ENCODE data around the gene AXDND1. TPM values are rescaled to one million over a fixed set of nuclear protein-coding genes. Genes with fewer than 3 reads are reported as not detected.
"Not testable (repeated sequence)": the region's sequence is repeated elsewhere in the genome, so short reads cannot be mapped to it uniquely, and the experiment has no call there.

AXDND1 gene
- total RNA-seq, 1 donor from 2014 or later = not detected

GRCh38 chr1:179424610-179425009 is 58.8 kb downstream of the AXDND1 start:
- DNase-seq (ENCODE audit: low read depth) = no peak
- no peak for TF ChIP-seq CTCF (IDR thresholded peaks at IDR 0.05; ENCODE audit: insufficient read depth, low read length, severe bottlenecking)
- Histone ChIP-seq H3K27me3 (ENCODE audit: control insufficient read depth, insufficient read depth, low read length) (no peaks in the 10 kb centered on the region), H3K36me3 (ENCODE audit: control insufficient read depth, insufficient read depth, low read length) (no peaks in the 10 kb centered on the region), H3K4me3 (ENCODE audit: low read depth, low read length) (no peak overlapping the region)
- FAIRE-seq = no peak

- Histone ChIP-seq H3K36me3 (ENCODE audit: control insufficient read depth, insufficient read depth, low read length) (no peaks in the 10 kb centered on the region), H3K27me3 (ENCODE audit: control insufficient read depth, insufficient read depth, low read length) (no peaks in the 10 kb centered on the region), H3K4me3 (ENCODE audit: low read depth, low read length) (no peak overlapping the region)
- no peak for FAIRE-seq
- TF ChIP-seq CTCF (IDR thresholded peaks at IDR 0.05; ENCODE audit: insufficient read depth, low read length, severe bottlenecking) = no peak
- DNase-seq (ENCODE audit: low read depth) = no peak
These were observed 59.4 kb downstream of the AXDND1 start for GRCh38 chr1:179425186-179425585.

- no peaks in the 10 kb centered on the region for H3K27me3 ChIP-seq (ENCODE audit: control insufficient read depth, insufficient read depth, low read length)
- no peak for TF ChIP-seq CTCF (IDR thresholded peaks at IDR 0.05; ENCODE audit: insufficient read depth, low read length, severe bottlenecking)
- DNase-seq (ENCODE audit: low read depth) = no peak
- H3K4me3 ChIP-seq (ENCODE audit: low read depth, low read length) = no peak overlapping the region
- FAIRE-seq = no peak
- H3K36me3 ChIP-seq (ENCODE audit: control insufficient read depth, insufficient read depth, low read length) = no peaks in the 10 kb centered on the region
These were observed 71.4 kb downstream of the AXDND1 start for GRCh38 chr1:179437171-179437570.

GRCh38 chr1:179439646-179440045 is 73.9 kb downstream of the AXDND1 start:
- H3K27me3 ChIP-seq (ENCODE audit: control insufficient read depth, insufficient read depth, low read length); H3K4me3 ChIP-seq (ENCODE audit: low read depth, low read length); H3K36me3 ChIP-seq (ENCODE audit: control insufficient read depth, insufficient read depth, low read length); DNase-seq (ENCODE audit: low read depth); FAIRE-seq: not testable (repeated sequence)

GRCh38 chr1:179440301-179440700 is 74.5 kb downstream of the AXDND1 start:
- not testable (repeated sequence) for DNase-seq (ENCODE audit: low read depth); FAIRE-seq; H3K4me3 ChIP-seq (ENCODE audit: low read depth, low read length)

GRCh38 chr1:179440971-179441370 is 75.2 kb downstream of the AXDND1 start:
- DNase-seq (ENCODE audit: low read depth) (no peak), FAIRE-seq (no peak)
- Histone ChIP-seq H3K27me3 (ENCODE audit: control insufficient read depth, insufficient read depth, low read length) (no peaks in the 10 kb centered on the region), H3K36me3 (ENCODE audit: control insufficient read depth, insufficient read depth, low read length) (no peaks in the 10 kb centered on the region), H3K4me3 (ENCODE audit: low read depth, low read length) (no peak overlapping the region)
- TF ChIP-seq CTCF (IDR thresholded peaks at IDR 0.05; ENCODE audit: insufficient read depth, low read length, severe bottlenecking) = no peak

More at GRCh38 chr1:179440301-179440700, 74.5 kb downstream of the AXDND1 start:
- not testable (repeated sequence) for H3K36me3 ChIP-seq (ENCODE audit: control insufficient read depth, insufficient read depth, low read length); H3K27me3 ChIP-seq (ENCODE audit: control insufficient read depth, insufficient read depth, low read length)

- no peak for TF ChIP-seq CTCF (IDR thresholded peaks at IDR 0.05; ENCODE audit: insufficient read depth, low read length, severe bottlenecking)
These were observed 75.7 kb downstream of the AXDND1 start for GRCh38 chr1:179441501-179441900.

GRCh38 chr1:179442846-179443245 is 77.1 kb downstream of the AXDND1 start:
- H3K27me3 ChIP-seq (ENCODE audit: control insufficient read depth, insufficient read depth, low read length); H3K4me3 ChIP-seq (ENCODE audit: low read depth, low read length); H3K36me3 ChIP-seq (ENCODE audit: control insufficient read depth, insufficient read depth, low read length); DNase-seq (ENCODE audit: low read depth); FAIRE-seq: not testable (repeated sequence)

More at GRCh38 chr1:179441501-179441900, 75.7 kb downstream of the AXDND1 start:
- Histone ChIP-seq H3K27me3 (ENCODE audit: control insufficient read depth, insufficient read depth, low read length) (no peaks in the 10 kb centered on the region), H3K4me3 (ENCODE audit: low read depth, low read length) (no peak overlapping the region), H3K36me3 (ENCODE audit: control insufficient read depth, insufficient read depth, low read length) (no peaks in the 10 kb centered on the region)
- DNase-seq (ENCODE audit: low read depth) = no peak
- peak; percentile 68 for FAIRE-seq
